Duodenal mucosa (tissue), 2 donors: ENCODE data around the gene BCHE.

Source experiments
- H3K27ac ChIP-seq: one replicate; pipeline ENCODE4 v1.7.0; 2013; ENCODE audit warnings: low read depth, low read length
- H3K27me3 ChIP-seq, 2 donors: one replicate each; pipeline ENCODE4 v1.7.0; 2013; ENCODE audit warnings: low read length in 2 of 2, control low read depth in 1 of 2; ENCODE audit not compliant: insufficient read depth in 2 of 2, control insufficient read depth in 1 of 2
- H3K36me3 ChIP-seq, 2 donors: one replicate each; pipeline ENCODE4 v1.7.0; 2013; ENCODE audit warnings: low read length in 2 of 2, control low read depth in 1 of 2; ENCODE audit not compliant: insufficient read depth in 2 of 2, control insufficient read depth in 1 of 2
- H3K4me1 ChIP-seq, 2 donors: one replicate each; pipeline ENCODE4 v1.7.0; 2013; ENCODE audit warnings: low read length in 2 of 2, control low read depth in 1 of 2; ENCODE audit not compliant: insufficient read depth in 2 of 2, control insufficient read depth in 1 of 2
- H3K4me3 ChIP-seq, 2 donors: one replicate each; pipeline ENCODE4 v1.7.0; 2013; ENCODE audit warnings: low read length in 2 of 2, low read depth in 1 of 2
- H3K9ac ChIP-seq, 2 donors: one replicate each; pipeline ENCODE4 v1.7.0; 2013; ENCODE audit warnings: low read length in 2 of 2, low read depth in 1 of 2
- H3K9me3 ChIP-seq, 2 donors: one replicate each; pipeline ENCODE4 v1.7.0; 2013; ENCODE audit warnings: low read length in 2 of 2, control low read depth in 1 of 2; ENCODE audit not compliant: control insufficient read depth in 1 of 2

BCHE gene

GRCh38 chr3:165797551-165797950 is 39.7 kb downstream of the BCHE start:
- no peak overlapping the region for H3K27ac ChIP-seq
- no peaks in the 10 kb centered on the region for H3K36me3 ChIP-seq
- H3K4me1 ChIP-seq: no peaks in the 10 kb centered on the region
- no peak overlapping the region for H3K4me3 ChIP-seq
- H3K9ac ChIP-seq: no peak overlapping the region
- H3K9me3 ChIP-seq: no peaks in the 10 kb centered on the region
- H3K27me3 ChIP-seq: no peaks in the 10 kb centered on the region

GRCh38 chr3:165796701-165797100 is 40.5 kb downstream of the BCHE start:
- Histone ChIP-seq H3K4me1 (no peaks in the 10 kb centered on the region), H3K9me3 (no peaks in the 10 kb centered on the region), H3K36me3 (no peaks in the 10 kb centered on the region), H3K27ac (no peak overlapping the region), H3K4me3 (no peak overlapping the region), H3K9ac (no peak overlapping the region), H3K27me3 (no peaks in the 10 kb centered on the region)

- H3K4me1 ChIP-seq: no peaks in the 10 kb centered on the region
- no peaks in the 10 kb centered on the region for H3K36me3 ChIP-seq
- H3K4me3 ChIP-seq: no peak overlapping the region
- no peak overlapping the region for H3K9ac ChIP-seq
- no peaks in the 10 kb centered on the region for H3K27me3 ChIP-seq
- H3K9me3 ChIP-seq: no peaks in the 10 kb centered on the region
- no peak overlapping the region for H3K27ac ChIP-seq
Measured at GRCh38 chr3:165788531-165788930, 48.7 kb downstream of the BCHE start.

GRCh38 chr3:165786013-165786412 is 51.2 kb downstream of the BCHE start:
- Histone ChIP-seq H3K36me3 (no peaks in the 10 kb centered on the region), H3K9me3 (no peaks in the 10 kb centered on the region), H3K9ac (no peak overlapping the region), H3K27me3 (no peaks in the 10 kb centered on the region), H3K4me3 (no peak overlapping the region), H3K27ac (no peak overlapping the region), H3K4me1 (no peaks in the 10 kb centered on the region)

GRCh38 chr3:165784337-165784736 is 52.9 kb downstream of the BCHE start:
- H3K4me3 ChIP-seq: no peak overlapping the region
- no peaks in the 10 kb centered on the region for H3K9me3 ChIP-seq
- H3K27me3 ChIP-seq: no peaks in the 10 kb centered on the region
- H3K36me3 ChIP-seq: no peaks in the 10 kb centered on the region
- no peaks in the 10 kb centered on the region for H3K4me1 ChIP-seq
- no peak overlapping the region for H3K9ac ChIP-seq
- no peak overlapping the region for H3K27ac ChIP-seq

GRCh38 chr3:165783383-165783782 is 53.8 kb downstream of the BCHE start:
- Histone ChIP-seq H3K27ac (no peak overlapping the region), H3K27me3 (no peaks in the 10 kb centered on the region), H3K4me3 (no peak overlapping the region), H3K9me3 (no peaks in the 10 kb centered on the region), H3K9ac (no peak overlapping the region), H3K36me3 (no peaks in the 10 kb centered on the region), H3K4me1 (no peaks in the 10 kb centered on the region)

GRCh38 chr3:165778891-165779290 is 58.3 kb downstream of the BCHE start:
- no peak overlapping the region for H3K9ac ChIP-seq

GRCh38 chr3:165778456-165778855 is 58.8 kb downstream of the BCHE start:
- H3K27ac ChIP-seq: no peak overlapping the region
- no peaks in the 10 kb centered on the region for H3K4me1 ChIP-seq
- H3K9ac ChIP-seq: no peak overlapping the region
- H3K36me3 ChIP-seq: no peaks in the 10 kb centered on the region
- no peaks in the 10 kb centered on the region for H3K27me3 ChIP-seq
- no peak overlapping the region for H3K4me3 ChIP-seq
- H3K9me3 ChIP-seq: no peaks in the 10 kb centered on the region

More at GRCh38 chr3:165778891-165779290, 58.3 kb downstream of the BCHE start:
- Histone ChIP-seq H3K27ac (no peak overlapping the region), H3K27me3 (no peaks in the 10 kb centered on the region), H3K4me1 (no peaks in the 10 kb centered on the region), H3K9me3 (no peaks in the 10 kb centered on the region), H3K4me3 (no peak overlapping the region), H3K36me3 (no peaks in the 10 kb centered on the region)

GRCh38 chr3:165775824-165776223 is 61.4 kb downstream of the BCHE start:
- no peak overlapping the region for H3K27ac ChIP-seq
- no peaks in the 10 kb centered on the region for H3K4me1 ChIP-seq
- H3K36me3 ChIP-seq: no peaks in the 10 kb centered on the region
- H3K9ac ChIP-seq: no peak overlapping the region
- no peaks in the 10 kb centered on the region for H3K27me3 ChIP-seq
- H3K9me3 ChIP-seq: no peaks in the 10 kb centered on the region
- no peak overlapping the region for H3K4me3 ChIP-seq

GRCh38 chr3:165770781-165771180 is 66.4 kb downstream of the BCHE start:
- H3K27me3 ChIP-seq: no peaks in the 10 kb centered on the region
- H3K27ac ChIP-seq: no peak overlapping the region
- no peaks in the 10 kb centered on the region for H3K36me3 ChIP-seq
- no peak overlapping the region for H3K9ac ChIP-seq
- no peak overlapping the region for H3K4me3 ChIP-seq
- no peaks in the 10 kb centered on the region for H3K9me3 ChIP-seq
- H3K4me1 ChIP-seq: no peaks in the 10 kb centered on the region

GRCh38 chr3:165768680-165769079 is 68.5 kb downstream of the BCHE start:
- Histone ChIP-seq H3K9ac (no peak overlapping the region), H3K4me3 (no peak overlapping the region), H3K36me3 (no peaks in the 10 kb centered on the region), H3K4me1 (no peaks in the 10 kb centered on the region), H3K27ac (no peak overlapping the region), H3K9me3 (no peaks in the 10 kb centered on the region), H3K27me3 (no peaks in the 10 kb centered on the region)
